DND-41 (cell line): Measurements from ENCODE around the gene LTBP1.

Source experiments
- EZH2 ChIP-seq: IDR thresholded peaks from 3 replicates; pipeline ENCODE4 v1.6.1; 2012; ENCODE audit warnings: borderline replicate concordance, low read depth, mild to moderate bottlenecking, moderate library complexity, low read length, inconsistent platforms; ENCODE audit not compliant: severe bottlenecking
- TF ChIP-seq, protein P1 (sequence below): IDR thresholded peaks from 2 replicates; pipeline ENCODE4 v1.5.1; 2012; ENCODE audit warnings: borderline replicate concordance, low read length, moderate library complexity, mild to moderate bottlenecking; ENCODE audit not compliant: poor library complexity, severe bottlenecking; ENCODE audit errors: extremely low read depth

DNA sequence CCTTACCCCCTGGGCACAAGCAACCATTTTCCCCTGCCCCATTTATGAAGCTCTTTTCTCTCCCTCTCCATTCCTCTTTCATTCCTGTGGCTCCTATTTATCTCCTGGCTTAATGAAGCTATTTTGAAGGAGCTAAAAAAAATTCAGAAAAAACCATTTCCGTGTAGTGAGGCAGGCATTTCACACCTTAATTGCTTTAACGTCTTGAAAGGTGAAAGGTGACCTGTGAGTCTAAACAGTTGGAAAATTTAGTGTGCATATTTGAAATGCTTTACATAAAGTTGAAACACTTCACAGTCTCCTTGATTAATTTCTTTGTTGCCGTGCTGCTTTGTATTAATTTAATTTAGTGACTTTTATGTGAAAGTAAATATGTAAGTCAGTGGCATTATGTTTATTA, 83.6 kb downstream of the LTBP1 start:
- TF ChIP-seq, protein P1, sequence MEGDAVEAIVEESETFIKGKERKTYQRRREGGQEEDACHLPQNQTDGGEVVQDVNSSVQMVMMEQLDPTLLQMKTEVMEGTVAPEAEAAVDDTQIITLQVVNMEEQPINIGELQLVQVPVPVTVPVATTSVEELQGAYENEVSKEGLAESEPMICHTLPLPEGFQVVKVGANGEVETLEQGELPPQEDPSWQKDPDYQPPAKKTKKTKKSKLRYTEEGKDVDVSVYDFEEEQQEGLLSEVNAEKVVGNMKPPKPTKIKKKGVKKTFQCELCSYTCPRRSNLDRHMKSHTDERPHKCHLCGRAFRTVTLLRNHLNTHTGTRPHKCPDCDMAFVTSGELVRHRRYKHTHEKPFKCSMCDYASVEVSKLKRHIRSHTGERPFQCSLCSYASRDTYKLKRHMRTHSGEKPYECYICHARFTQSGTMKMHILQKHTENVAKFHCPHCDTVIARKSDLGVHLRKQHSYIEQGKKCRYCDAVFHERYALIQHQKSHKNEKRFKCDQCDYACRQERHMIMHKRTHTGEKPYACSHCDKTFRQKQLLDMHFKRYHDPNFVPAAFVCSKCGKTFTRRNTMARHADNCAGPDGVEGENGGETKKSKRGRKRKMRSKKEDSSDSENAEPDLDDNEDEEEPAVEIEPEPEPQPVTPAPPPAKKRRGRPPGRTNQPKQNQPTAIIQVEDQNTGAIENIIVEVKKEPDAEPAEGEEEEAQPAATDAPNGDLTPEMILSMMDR = no peak
- no peak for TF ChIP-seq EZH2
